Measurements from ENCODE around the gene TOM1. TPM values are rescaled to one million over a fixed set of nuclear protein-coding genes. Genes with fewer than 3 reads are reported as not detected.

TOM1 gene
- total RNA-seq, 6 donors from 2014 or later: 79.2 to 194 (median 94.6) TPM

GRCh38 chr22:35349704-35350538 lies 50.2 kb downstream of the TOM1 start:
- TF ChIP-seq POLR2A (IDR thresholded peaks at IDR 0.05) (no peak), POLR2AphosphoS5 (IDR thresholded peaks at IDR 0.05) (no peak), CTCF (IDR thresholded peaks at IDR 0.05) (no peak), EP300 (IDR thresholded peaks at IDR 0.05) (no peak)
- 59 to 63% methylated on average over 7 to 10 of the region's 17 CpGs for WGBS, 2 donors
- DNase-seq (peak in 1 of 2 donors; percentile 66), ATAC-seq (ENCODE audit: low FRiP score in 2 of 2) (no peak)
- Histone ChIP-seq H3K36me3 (peaks cover 5 to 39% (median 34%) of the 10 kb centered on the region in 4 donors), H3K27ac (peak overlapping the region; percentile 32 to 89 (median 65)), H3K27me3 (no peaks in the 10 kb centered on the region), H3K9me3 (no peaks in the 10 kb centered on the region), H3K4me1 (peaks cover 13 to 36% (median 22%) of the 10 kb centered on the region in 4 donors), H3K4me3 (peak overlapping the region in 1 of 4 donors; percentile 58)

- 2 to 5% methylated on average over 20 to 45 of the region's 47 CpGs for WGBS, 2 donors
Measured at GRCh38 chr22:35350539-35351503, 51.1 kb downstream of the TOM1 start.

GRCh38 chr22:35352214-35353111 lies 52.8 kb downstream of the TOM1 start:
- DNase-seq (peak; percentile 79 to 86), ATAC-seq (ENCODE audit: low FRiP score in 2 of 2) (peak; percentile 65 to 78)
- 47 to 60% methylated on average over 10 to 19 of the region's 19 CpGs for WGBS, 2 donors
- TF ChIP-seq POLR2A (IDR thresholded peaks at IDR 0.05): peak in 1 of 4 donors; percentile 69
- peak in 4 of 6 experiments; percentile 46 to 73 (median 56) for TF ChIP-seq CTCF (IDR thresholded peaks at IDR 0.05)
- TF ChIP-seq POLR2AphosphoS5 (IDR thresholded peaks at IDR 0.05): peak; percentile 36 to 50
- TF ChIP-seq EP300 (IDR thresholded peaks at IDR 0.05): peak in 2 of 4 donors; percentile 20 to 56
- Histone ChIP-seq H3K4me3 (peak overlapping the region in 1 of 4 donors; percentile 7), H3K4me1 (peaks cover 13 to 36% (median 22%) of the 10 kb centered on the region in 4 donors), H3K27me3 (no peaks in the 10 kb centered on the region), H3K9me3 (no peaks in the 10 kb centered on the region), H3K36me3 (peaks cover 0 to 13% (median 9%) of the 10 kb centered on the region in 4 donors), H3K27ac (peak overlapping the region; percentile 69 to 89 (median 76))

More at GRCh38 chr22:35350539-35351503, 51.1 kb downstream of the TOM1 start:
- peak overlapping the region; percentile 33 to 58 (median 52) for H3K4me3 ChIP-seq
- H3K27ac ChIP-seq: peak overlapping the region; percentile 58 to 89 (median 74)
- DNase-seq (peak; percentile 91 to 96), ATAC-seq (ENCODE audit: low FRiP score in 2 of 2) (peak; percentile 93 to 95)
- peak in 1 of 4 donors; percentile 70 for TF ChIP-seq POLR2A (IDR thresholded peaks at IDR 0.05)
- peak; percentile 93 to 99 (median 97) for TF ChIP-seq CTCF (IDR thresholded peaks at IDR 0.05)
- TF ChIP-seq EP300 (IDR thresholded peaks at IDR 0.05): no peak
- TF ChIP-seq POLR2AphosphoS5 (IDR thresholded peaks at IDR 0.05): peak in 1 of 2 donors; percentile 63
- H3K4me1 ChIP-seq: peaks cover 13 to 36% (median 22%) of the 10 kb centered on the region in 4 donors
- H3K9me3 ChIP-seq: no peaks in the 10 kb centered on the region
- H3K36me3 ChIP-seq: peaks cover 3 to 30% (median 25%) of the 10 kb centered on the region in 4 donors
- H3K27me3 ChIP-seq: no peaks in the 10 kb centered on the region

GRCh38 chr22:35353318-35353717 lies 53.6 kb downstream of the TOM1 start:
- Histone ChIP-seq H3K27me3 (no peaks in the 10 kb centered on the region), H3K36me3 (peaks cover 0 to 5% (median 2%) of the 10 kb centered on the region in 4 donors), H3K9me3 (no peaks in the 10 kb centered on the region), H3K4me1 (peaks cover 13 to 36% (median 22%) of the 10 kb centered on the region in 4 donors), H3K27ac (peak overlapping the region; percentile 69 to 89 (median 76)), H3K4me3 (no peak overlapping the region)
- ATAC-seq (ENCODE audit: low FRiP score in 2 of 2): peak in 1 of 2 donors; percentile 17
- TF ChIP-seq CTCF (IDR thresholded peaks at IDR 0.05) (no peak), POLR2AphosphoS5 (IDR thresholded peaks at IDR 0.05) (no peak)
- WGBS, 2 donors: 67% methylated on average over 12 of the region's 12 CpGs
- DNase-seq: peak in 1 of 2 donors; percentile 66

Data from upper lobe of left lung (tissue), 6 donors.